ENCODE measurements around the gene PRMT9. TPM values are rescaled to one million over a fixed set of nuclear protein-coding genes. Genes with fewer than 3 reads are reported as not detected.

The PRMT9 gene
- total and polyA plus RNA-seq, 9 of the 15 experiments (the other 6 are each of a cell fraction or from before 2014, with no cell fraction given): 3.5 to 15.6 (median 7.2) TPM

DNA sequence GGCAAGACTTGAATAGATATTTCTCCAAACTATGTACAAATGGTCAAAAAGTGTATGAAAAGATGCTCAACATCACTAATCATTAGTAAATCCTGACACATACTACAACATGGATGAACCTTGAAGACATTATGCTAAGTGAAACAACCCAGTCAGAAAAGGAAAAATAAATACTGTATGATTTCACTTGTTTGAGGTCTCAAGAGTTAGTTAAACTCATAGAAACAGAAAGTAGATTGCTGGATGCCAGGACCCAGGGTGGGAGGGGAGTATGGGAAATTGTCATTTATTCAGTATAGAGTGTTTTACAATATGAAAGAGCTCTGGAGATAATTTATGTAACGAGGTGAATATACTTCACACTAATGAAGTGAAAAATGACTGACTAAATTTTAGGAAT is 32.4 kb downstream of the PRMT9 start (continued):
- TF ChIP-seq, protein P1, sequence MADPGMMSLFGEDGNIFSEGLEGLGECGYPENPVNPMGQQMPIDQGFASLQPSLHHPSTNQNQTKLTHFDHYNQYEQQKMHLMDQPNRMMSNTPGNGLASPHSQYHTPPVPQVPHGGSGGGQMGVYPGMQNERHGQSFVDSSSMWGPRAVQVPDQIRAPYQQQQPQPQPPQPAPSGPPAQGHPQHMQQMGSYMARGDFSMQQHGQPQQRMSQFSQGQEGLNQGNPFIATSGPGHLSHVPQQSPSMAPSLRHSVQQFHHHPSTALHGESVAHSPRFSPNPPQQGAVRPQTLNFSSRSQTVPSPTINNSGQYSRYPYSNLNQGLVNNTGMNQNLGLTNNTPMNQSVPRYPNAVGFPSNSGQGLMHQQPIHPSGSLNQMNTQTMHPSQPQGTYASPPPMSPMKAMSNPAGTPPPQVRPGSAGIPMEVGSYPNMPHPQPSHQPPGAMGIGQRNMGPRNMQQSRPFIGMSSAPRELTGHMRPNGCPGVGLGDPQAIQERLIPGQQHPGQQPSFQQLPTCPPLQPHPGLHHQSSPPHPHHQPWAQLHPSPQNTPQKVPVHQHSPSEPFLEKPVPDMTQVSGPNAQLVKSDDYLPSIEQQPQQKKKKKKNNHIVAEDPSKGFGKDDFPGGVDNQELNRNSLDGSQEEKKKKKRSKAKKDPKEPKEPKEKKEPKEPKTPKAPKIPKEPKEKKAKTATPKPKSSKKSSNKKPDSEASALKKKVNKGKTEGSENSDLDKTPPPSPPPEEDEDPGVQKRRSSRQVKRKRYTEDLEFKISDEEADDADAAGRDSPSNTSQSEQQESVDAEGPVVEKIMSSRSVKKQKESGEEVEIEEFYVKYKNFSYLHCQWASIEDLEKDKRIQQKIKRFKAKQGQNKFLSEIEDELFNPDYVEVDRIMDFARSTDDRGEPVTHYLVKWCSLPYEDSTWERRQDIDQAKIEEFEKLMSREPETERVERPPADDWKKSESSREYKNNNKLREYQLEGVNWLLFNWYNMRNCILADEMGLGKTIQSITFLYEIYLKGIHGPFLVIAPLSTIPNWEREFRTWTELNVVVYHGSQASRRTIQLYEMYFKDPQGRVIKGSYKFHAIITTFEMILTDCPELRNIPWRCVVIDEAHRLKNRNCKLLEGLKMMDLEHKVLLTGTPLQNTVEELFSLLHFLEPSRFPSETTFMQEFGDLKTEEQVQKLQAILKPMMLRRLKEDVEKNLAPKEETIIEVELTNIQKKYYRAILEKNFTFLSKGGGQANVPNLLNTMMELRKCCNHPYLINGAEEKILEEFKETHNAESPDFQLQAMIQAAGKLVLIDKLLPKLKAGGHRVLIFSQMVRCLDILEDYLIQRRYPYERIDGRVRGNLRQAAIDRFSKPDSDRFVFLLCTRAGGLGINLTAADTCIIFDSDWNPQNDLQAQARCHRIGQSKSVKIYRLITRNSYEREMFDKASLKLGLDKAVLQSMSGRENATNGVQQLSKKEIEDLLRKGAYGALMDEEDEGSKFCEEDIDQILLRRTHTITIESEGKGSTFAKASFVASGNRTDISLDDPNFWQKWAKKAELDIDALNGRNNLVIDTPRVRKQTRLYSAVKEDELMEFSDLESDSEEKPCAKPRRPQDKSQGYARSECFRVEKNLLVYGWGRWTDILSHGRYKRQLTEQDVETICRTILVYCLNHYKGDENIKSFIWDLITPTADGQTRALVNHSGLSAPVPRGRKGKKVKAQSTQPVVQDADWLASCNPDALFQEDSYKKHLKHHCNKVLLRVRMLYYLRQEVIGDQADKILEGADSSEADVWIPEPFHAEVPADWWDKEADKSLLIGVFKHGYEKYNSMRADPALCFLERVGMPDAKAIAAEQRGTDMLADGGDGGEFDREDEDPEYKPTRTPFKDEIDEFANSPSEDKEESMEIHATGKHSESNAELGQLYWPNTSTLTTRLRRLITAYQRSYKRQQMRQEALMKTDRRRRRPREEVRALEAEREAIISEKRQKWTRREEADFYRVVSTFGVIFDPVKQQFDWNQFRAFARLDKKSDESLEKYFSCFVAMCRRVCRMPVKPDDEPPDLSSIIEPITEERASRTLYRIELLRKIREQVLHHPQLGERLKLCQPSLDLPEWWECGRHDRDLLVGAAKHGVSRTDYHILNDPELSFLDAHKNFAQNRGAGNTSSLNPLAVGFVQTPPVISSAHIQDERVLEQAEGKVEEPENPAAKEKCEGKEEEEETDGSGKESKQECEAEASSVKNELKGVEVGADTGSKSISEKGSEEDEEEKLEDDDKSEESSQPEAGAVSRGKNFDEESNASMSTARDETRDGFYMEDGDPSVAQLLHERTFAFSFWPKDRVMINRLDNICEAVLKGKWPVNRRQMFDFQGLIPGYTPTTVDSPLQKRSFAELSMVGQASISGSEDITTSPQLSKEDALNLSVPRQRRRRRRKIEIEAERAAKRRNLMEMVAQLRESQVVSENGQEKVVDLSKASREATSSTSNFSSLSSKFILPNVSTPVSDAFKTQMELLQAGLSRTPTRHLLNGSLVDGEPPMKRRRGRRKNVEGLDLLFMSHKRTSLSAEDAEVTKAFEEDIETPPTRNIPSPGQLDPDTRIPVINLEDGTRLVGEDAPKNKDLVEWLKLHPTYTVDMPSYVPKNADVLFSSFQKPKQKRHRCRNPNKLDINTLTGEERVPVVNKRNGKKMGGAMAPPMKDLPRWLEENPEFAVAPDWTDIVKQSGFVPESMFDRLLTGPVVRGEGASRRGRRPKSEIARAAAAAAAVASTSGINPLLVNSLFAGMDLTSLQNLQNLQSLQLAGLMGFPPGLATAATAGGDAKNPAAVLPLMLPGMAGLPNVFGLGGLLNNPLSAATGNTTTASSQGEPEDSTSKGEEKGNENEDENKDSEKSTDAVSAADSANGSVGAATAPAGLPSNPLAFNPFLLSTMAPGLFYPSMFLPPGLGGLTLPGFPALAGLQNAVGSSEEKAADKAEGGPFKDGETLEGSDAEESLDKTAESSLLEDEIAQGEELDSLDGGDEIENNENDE (IDR thresholded peaks at IDR 0.05; ENCODE audit: low read depth, low read length): no peak
- TF ChIP-seq, protein P2, sequence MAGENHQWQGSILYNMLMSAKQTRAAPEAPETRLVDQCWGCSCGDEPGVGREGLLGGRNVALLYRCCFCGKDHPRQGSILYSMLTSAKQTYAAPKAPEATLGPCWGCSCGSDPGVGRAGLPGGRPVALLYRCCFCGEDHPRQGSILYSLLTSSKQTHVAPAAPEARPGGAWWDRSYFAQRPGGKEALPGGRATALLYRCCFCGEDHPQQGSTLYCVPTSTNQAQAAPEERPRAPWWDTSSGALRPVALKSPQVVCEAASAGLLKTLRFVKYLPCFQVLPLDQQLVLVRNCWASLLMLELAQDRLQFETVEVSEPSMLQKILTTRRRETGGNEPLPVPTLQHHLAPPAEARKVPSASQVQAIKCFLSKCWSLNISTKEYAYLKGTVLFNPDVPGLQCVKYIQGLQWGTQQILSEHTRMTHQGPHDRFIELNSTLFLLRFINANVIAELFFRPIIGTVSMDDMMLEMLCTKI (IDR thresholded peaks at IDR 0.05; ENCODE audit: partially characterized antibody): no peak
- TF ChIP-seq ELF4 (CRISPR knock-in tag; IDR thresholded peaks at IDR 0.05) (no peak), ZNF444 (CRISPR knock-in tag; IDR thresholded peaks at IDR 0.05) (no peak)

All from K562 (cell line).